ENCODE results near the gene KCND2.

GRCh38 chr7:120725376-120726039 lies 452.5 kb downstream of the KCND2 start:
- TF ChIP-seq POLR2A (IDR thresholded peaks at IDR 0.05) (no peak), CTCF (IDR thresholded peaks at IDR 0.05) (peak; percentile 39 to 75 (median 64))
